Mesendoderm (in vitro differentiated cells): ENCODE measurements around the gene ZNF567.

Source experiments
- DNase-seq: peaks from one replicate; pipeline ENCODE4 v3.0.0; 2013
- H2AK5ac ChIP-seq: 2 replicates; pipeline ENCODE4 v1.6.1; 2013; ENCODE audit warnings: low read length, inconsistent platforms
- H2BK120ac ChIP-seq: 2 replicates; pipeline ENCODE4 v1.6.1; 2013; ENCODE audit warnings: low read depth, mild to moderate bottlenecking, low read length, moderate library complexity, mixed read lengths
- H2BK15ac ChIP-seq: replicated peaks from 2 replicates; pipeline ENCODE4 v1.6.1; 2013; ENCODE audit warnings: low read depth, mild to moderate bottlenecking, moderate library complexity
- H2BK5ac ChIP-seq: 2 replicates; pipeline ENCODE4 v1.6.1; 2013; ENCODE audit warnings: low read length, inconsistent platforms
- H3K18ac ChIP-seq: 2 replicates; pipeline ENCODE4 v1.6.1; 2013; ENCODE audit warnings: mild to moderate bottlenecking, low read length, mixed read lengths
- H3K23ac ChIP-seq: one replicate; pipeline ENCODE4 v1.6.1; 2013; ENCODE audit warnings: low read length
- H3K27ac ChIP-seq: 2 replicates; pipeline ENCODE4 v1.5.1; 2013; ENCODE audit warnings: low read depth, mild to moderate bottlenecking, inconsistent platforms, low read length, moderate library complexity
- H3K27me3 ChIP-seq: 2 replicates; pipeline ENCODE4 v1.6.1; 2013; ENCODE audit warnings: low read length, control low read depth, mild to moderate bottlenecking, inconsistent platforms; ENCODE audit not compliant: insufficient read depth, poor library complexity
- H3K36me3 ChIP-seq: 2 replicates; pipeline ENCODE4 v1.6.1; 2013; ENCODE audit warnings: low read length, inconsistent platforms; ENCODE audit not compliant: control insufficient read depth, insufficient read depth
- H3K4ac ChIP-seq: one replicate; pipeline ENCODE4 v1.6.1; 2013; ENCODE audit warnings: low read depth, mild to moderate bottlenecking, low read length, moderate library complexity
- H3K4me1 ChIP-seq: 2 replicates; pipeline ENCODE4 v1.6.1; 2013; ENCODE audit warnings: low read depth, low read length, inconsistent platforms; ENCODE audit not compliant: control insufficient read depth
- H3K4me2 ChIP-seq: 2 replicates; pipeline ENCODE4 v1.6.1; 2013; ENCODE audit warnings: low read length
- H3K4me3 ChIP-seq: 2 replicates; pipeline ENCODE4 v1.5.1; 2013; ENCODE audit warnings: mild to moderate bottlenecking, low read length
- H3K56ac ChIP-seq: one replicate; pipeline ENCODE4 v1.6.1; 2013; ENCODE audit warnings: low read length
- H3K79me1 ChIP-seq: 2 replicates; pipeline ENCODE4 v1.6.1; 2013; ENCODE audit warnings: low read length, inconsistent platforms
- H3K79me2 ChIP-seq: 2 replicates; pipeline ENCODE4 v1.6.1; 2013; ENCODE audit warnings: mild to moderate bottlenecking, low read length; ENCODE audit not compliant: control insufficient read depth, insufficient read depth
- H3K9ac ChIP-seq: 2 replicates; pipeline ENCODE4 v1.6.1; 2013; ENCODE audit warnings: low read length, inconsistent platforms
- H4K5ac ChIP-seq: one replicate; pipeline ENCODE4 v1.6.1; 2013; ENCODE audit warnings: low read length
- H4K8ac ChIP-seq: one replicate; pipeline ENCODE4 v1.6.1; 2013; ENCODE audit warnings: low read depth, mild to moderate bottlenecking, control low read depth, low read length, moderate library complexity
- WGBS: extraction: QIAGEN DNeasy Blood & Tissue Kit; methylation state at CpG from one replicate; pipeline ENCODE4 v1.1.7; 2013; ENCODE audit warnings: low lambda C conversion rate, missing lambda C conversion rate; ENCODE audit not compliant: insufficient coverage; ENCODE audit errors: extremely low coverage; 5-methylcytosine and 5-hydroxymethylcytosine counted together

Gene ZNF567

GRCh38 chr19:36668646-36669045, 18.8 kb upstream of the ZNF567 start:
- WGBS = no CpG with 5 or more reads among the region's 2 CpGs
- H3K4me1 ChIP-seq = no peaks in the 10 kb centered on the region
- H3K27ac ChIP-seq = no peak overlapping the region
- H2BK5ac ChIP-seq = no peak overlapping the region
- no peaks in the 10 kb centered on the region for H3K27me3 ChIP-seq
- no peak overlapping the region for H3K4ac ChIP-seq
- H2AK5ac ChIP-seq = no peak overlapping the region
- no peak overlapping the region for H2BK15ac ChIP-seq
- H3K4me3 ChIP-seq = no peak overlapping the region
- peaks cover 14% of the 10 kb centered on the region for H3K79me2 ChIP-seq
- H4K8ac ChIP-seq = no peak overlapping the region
- no peak overlapping the region for H3K4me2 ChIP-seq
- H3K18ac ChIP-seq = no peak overlapping the region
- no peaks in the 10 kb centered on the region for H3K36me3 ChIP-seq
- H3K9ac ChIP-seq = no peak overlapping the region
- H4K5ac ChIP-seq = no peak overlapping the region
- no peak overlapping the region for H3K56ac ChIP-seq
- H3K23ac ChIP-seq = no peak overlapping the region
- H2BK120ac ChIP-seq = no peak overlapping the region
- DNase-seq = no peak
- peaks cover 23% of the 10 kb centered on the region for H3K79me1 ChIP-seq

GRCh38 chr19:36672368-36672767, 15.0 kb upstream of the ZNF567 start:
- no peaks in the 10 kb centered on the region for H3K4me1 ChIP-seq
- H3K23ac ChIP-seq = no peak overlapping the region

GRCh38 chr19:36674201-36674600, 13.2 kb upstream of the ZNF567 start:
- Histone ChIP-seq H3K27ac (no peak overlapping the region), H3K4ac (no peak overlapping the region), H3K56ac (no peak overlapping the region), H2BK120ac (no peak overlapping the region), H3K79me2 (peaks cover 5% of the 10 kb centered on the region), H4K8ac (no peak overlapping the region), H3K27me3 (no peaks in the 10 kb centered on the region), H3K79me1 (peaks cover 14% of the 10 kb centered on the region), H2BK5ac (no peak overlapping the region), H3K4me3 (no peak overlapping the region), H3K4me1 (no peaks in the 10 kb centered on the region), H3K23ac (no peak overlapping the region), H2BK15ac (no peak overlapping the region), H3K9ac (no peak overlapping the region), H2AK5ac (no peak overlapping the region), H4K5ac (no peak overlapping the region), H3K4me2 (no peak overlapping the region), H3K18ac (no peak overlapping the region), H3K36me3 (no peaks in the 10 kb centered on the region)
- no peak for DNase-seq
- no CpG with 5 or more reads among the region's 2 CpGs for WGBS

More at GRCh38 chr19:36672368-36672767, 15.0 kb upstream of the ZNF567 start:
- no peak overlapping the region for H3K18ac ChIP-seq
- H3K36me3 ChIP-seq = no peaks in the 10 kb centered on the region
- no peak overlapping the region for H4K8ac ChIP-seq
- no peak overlapping the region for H3K4ac ChIP-seq
- no peaks in the 10 kb centered on the region for H3K27me3 ChIP-seq
- no peak for DNase-seq
- H3K4me2 ChIP-seq = no peak overlapping the region
- no peak overlapping the region for H2AK5ac ChIP-seq
- no peak overlapping the region for H2BK120ac ChIP-seq
- no peak overlapping the region for H3K27ac ChIP-seq
- no peak overlapping the region for H3K56ac ChIP-seq
- H4K5ac ChIP-seq = no peak overlapping the region
- peaks cover 14% of the 10 kb centered on the region for H3K79me2 ChIP-seq
- H3K4me3 ChIP-seq = no peak overlapping the region
- H3K79me1 ChIP-seq = peaks cover 19% of the 10 kb centered on the region
- no peak overlapping the region for H2BK15ac ChIP-seq
- H2BK5ac ChIP-seq = no peak overlapping the region
- no CpG with 5 or more reads among the region's 1 CpG for WGBS
- no peak overlapping the region for H3K9ac ChIP-seq

- Histone ChIP-seq H3K23ac (no peak overlapping the region), H3K27me3 (no peaks in the 10 kb centered on the region), H3K4me3 (no peak overlapping the region), H2BK15ac (no peak overlapping the region), H2AK5ac (no peak overlapping the region), H3K9ac (no peak overlapping the region), H3K4me2 (no peak overlapping the region), H3K79me1 (no peaks in the 10 kb centered on the region), H4K5ac (no peak overlapping the region), H3K4me1 (no peaks in the 10 kb centered on the region), H3K36me3 (no peaks in the 10 kb centered on the region), H3K18ac (no peak overlapping the region), H3K56ac (no peak overlapping the region), H3K79me2 (no peaks in the 10 kb centered on the region), H3K4ac (no peak overlapping the region), H4K8ac (no peak overlapping the region), H2BK5ac (no peak overlapping the region), H3K27ac (no peak overlapping the region), H2BK120ac (no peak overlapping the region)
- no peak for DNase-seq
Measured at GRCh38 chr19:36679455-36679854, 8.0 kb upstream of the ZNF567 start.

GRCh38 chr19:36685835-36686234, 1.6 kb upstream of the ZNF567 start:
- Histone ChIP-seq H3K4ac (no peak overlapping the region), H2BK15ac (no peak overlapping the region), H3K27ac (no peak overlapping the region), H3K4me2 (no peak overlapping the region), H3K4me3 (no peak overlapping the region), H3K36me3 (no peaks in the 10 kb centered on the region), H3K79me2 (peaks cover 18% of the 10 kb centered on the region), H4K5ac (no peak overlapping the region), H3K56ac (no peak overlapping the region), H4K8ac (no peak overlapping the region), H3K79me1 (peaks cover 6% of the 10 kb centered on the region), H2BK120ac (no peak overlapping the region), H2BK5ac (no peak overlapping the region), H2AK5ac (no peak overlapping the region), H3K4me1 (no peaks in the 10 kb centered on the region), H3K23ac (no peak overlapping the region), H3K9ac (no peak overlapping the region), H3K27me3 (no peaks in the 10 kb centered on the region), H3K18ac (no peak overlapping the region)
- DNase-seq = no peak
- no CpG with 5 or more reads among the region's 2 CpGs for WGBS

GRCh38 chr19:36686365-36687213, 823 bp upstream of the ZNF567 start:
- Histone ChIP-seq H3K9ac (peak overlapping the region; percentile 86), H3K18ac (no peak overlapping the region), H3K79me1 (peaks cover 6% of the 10 kb centered on the region), H3K4ac (no peak overlapping the region), H3K4me3 (peak overlapping the region; percentile 84), H2BK15ac (no peak overlapping the region), H4K8ac (no peak overlapping the region), H2BK120ac (no peak overlapping the region), H2BK5ac (no peak overlapping the region), H3K36me3 (no peaks in the 10 kb centered on the region), H3K56ac (peak overlapping the region; percentile 97), H4K5ac (no peak overlapping the region), H2AK5ac (no peak overlapping the region), H3K4me2 (peak overlapping the region; percentile 96), H3K4me1 (no peaks in the 10 kb centered on the region), H3K23ac (no peak overlapping the region), H3K27me3 (no peaks in the 10 kb centered on the region), H3K27ac (no peak overlapping the region), H3K79me2 (peaks cover 18% of the 10 kb centered on the region)
- no CpG with 5 or more reads among the region's 20 CpGs for WGBS
- peak; percentile 10 for DNase-seq
